AG04449 (cell line): Measurements from ENCODE around the gene CPT1A.

Experiments
- CTCF ChIA-PET: fragments of 350-600 bp; formaldehyde crosslinking; extraction: SDS; loops from one replicate; lab custom pipeline; 2021; ENCODE audit warnings: antibody characterized with exemption; lab: Yijun Ruan, JAX
- POLR2A ChIA-PET: fragments of 400-600, 350-600 bp; formaldehyde crosslinking; extraction: SDS; loops from one replicate; lab custom pipeline; 2020; ENCODE audit warnings: antibody characterized with exemption, inconsistent platforms; lab: Yijun Ruan, JAX
- DNase-seq: peaks from one replicate; pipeline ENCODE4 v3.0.0-alpha.2; 2010; ENCODE audit warnings: low read depth, low spot score
- H3K4me3 ChIP-seq: 2 replicates; pipeline ENCODE4 v1.5.1; 2011; ENCODE audit warnings: low read depth, mild to moderate bottlenecking, control low read depth, low read length
- TF ChIP-seq, protein P1 (sequence below): IDR thresholded peaks from one replicate; pipeline ENCODE4 v1.5.1; 2011; ENCODE audit warnings: mild to moderate bottlenecking, moderate library complexity, low read length, control low read depth, inconsistent platforms; ENCODE audit not compliant: insufficient read depth; ENCODE audit errors: missing control alignments

The CPT1A gene

DNA sequence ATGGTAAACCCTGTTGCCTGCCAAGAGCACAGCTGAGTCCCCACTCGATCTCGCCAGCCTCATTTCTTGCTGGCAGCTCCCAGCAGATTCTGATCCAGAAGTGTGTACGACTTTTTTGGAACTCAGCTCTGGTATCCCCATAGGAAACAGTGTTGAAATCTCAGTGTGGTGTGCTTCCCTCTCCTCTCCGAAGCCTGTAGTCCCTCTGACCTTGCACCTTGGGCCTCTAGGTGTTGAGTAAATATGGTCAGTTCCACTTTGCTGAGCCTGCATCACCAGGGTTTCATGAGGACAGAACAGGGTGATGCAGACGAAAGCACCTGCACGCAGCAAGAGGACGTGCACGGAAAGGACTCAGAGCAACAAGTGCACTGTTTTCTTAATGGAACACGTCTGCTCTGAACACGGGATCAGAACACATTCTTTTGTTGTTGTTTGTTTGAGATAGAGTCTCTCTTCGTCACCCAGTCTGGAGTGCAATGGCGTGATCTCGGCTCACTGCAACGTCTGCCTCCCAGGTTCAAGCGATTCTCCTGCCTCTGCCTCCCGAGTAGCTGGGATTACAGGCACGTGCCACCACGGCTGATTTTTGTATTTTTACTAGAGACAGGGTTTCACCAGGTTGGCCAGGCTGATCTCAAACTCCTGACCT lies 3.8 kb upstream of the CPT1A start:
- DNase-seq = no peak
- TF ChIP-seq, protein P1, sequence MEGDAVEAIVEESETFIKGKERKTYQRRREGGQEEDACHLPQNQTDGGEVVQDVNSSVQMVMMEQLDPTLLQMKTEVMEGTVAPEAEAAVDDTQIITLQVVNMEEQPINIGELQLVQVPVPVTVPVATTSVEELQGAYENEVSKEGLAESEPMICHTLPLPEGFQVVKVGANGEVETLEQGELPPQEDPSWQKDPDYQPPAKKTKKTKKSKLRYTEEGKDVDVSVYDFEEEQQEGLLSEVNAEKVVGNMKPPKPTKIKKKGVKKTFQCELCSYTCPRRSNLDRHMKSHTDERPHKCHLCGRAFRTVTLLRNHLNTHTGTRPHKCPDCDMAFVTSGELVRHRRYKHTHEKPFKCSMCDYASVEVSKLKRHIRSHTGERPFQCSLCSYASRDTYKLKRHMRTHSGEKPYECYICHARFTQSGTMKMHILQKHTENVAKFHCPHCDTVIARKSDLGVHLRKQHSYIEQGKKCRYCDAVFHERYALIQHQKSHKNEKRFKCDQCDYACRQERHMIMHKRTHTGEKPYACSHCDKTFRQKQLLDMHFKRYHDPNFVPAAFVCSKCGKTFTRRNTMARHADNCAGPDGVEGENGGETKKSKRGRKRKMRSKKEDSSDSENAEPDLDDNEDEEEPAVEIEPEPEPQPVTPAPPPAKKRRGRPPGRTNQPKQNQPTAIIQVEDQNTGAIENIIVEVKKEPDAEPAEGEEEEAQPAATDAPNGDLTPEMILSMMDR = no peak
- H3K4me3 ChIP-seq = no peak overlapping the region
- POLR2A ChIA-PET = no interaction called here
- CTCF ChIA-PET = no interaction called here

DNA sequence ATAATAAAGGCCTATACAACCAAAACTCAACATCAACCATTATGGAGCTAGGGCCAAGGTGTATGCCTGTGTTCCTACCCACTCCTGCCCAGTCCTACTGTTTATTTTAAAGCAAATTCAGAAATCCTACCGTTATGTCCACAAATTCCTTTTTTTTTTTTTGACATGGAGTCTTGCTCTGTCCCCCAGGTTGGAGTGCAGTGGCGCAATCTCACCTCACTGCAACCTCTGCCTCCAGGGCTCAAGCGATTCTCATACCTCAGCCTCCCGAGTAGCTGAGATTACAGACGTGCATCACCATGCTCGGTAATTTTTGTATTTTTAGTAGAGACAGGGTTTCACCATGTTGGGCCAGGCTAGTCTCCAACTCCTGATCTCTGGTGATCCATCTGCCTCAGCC lies 3.1 kb upstream of the CPT1A start:
- H3K4me3 ChIP-seq = no peak overlapping the region
- ChIA-PET POLR2A (no interaction called here), CTCF (interaction anchor here (1.2 kb wide), 1 partner anchor 10 kb away, joined by 4 read pairs; no protein-coding TSS in a partner anchor)
- TF ChIP-seq, protein P1 = no peak
- DNase-seq = no peak

DNA sequence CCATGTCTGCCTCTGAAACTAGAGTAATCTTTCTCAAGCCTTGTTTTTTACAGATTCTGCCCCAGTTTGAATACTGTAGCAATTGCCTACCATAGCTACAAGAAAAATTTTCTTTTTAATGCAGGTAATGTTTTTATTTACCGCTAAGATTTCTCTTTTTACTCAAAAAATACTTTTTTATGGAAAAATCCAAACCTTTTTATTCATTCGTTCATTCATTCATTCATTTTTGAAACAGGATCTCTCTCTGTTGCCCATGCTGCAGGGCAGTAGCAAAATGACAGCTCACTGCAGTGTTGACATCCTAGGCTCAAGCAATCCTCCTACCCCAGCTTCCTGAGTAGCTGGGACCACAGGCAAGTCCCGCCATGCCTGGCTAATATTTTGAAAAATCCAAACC lies 2.7 kb upstream of the CPT1A start:
- DNase-seq = no peak
- no peak overlapping the region for H3K4me3 ChIP-seq
- ChIA-PET POLR2A (no interaction called here), CTCF (interaction anchor here (1.2 to 1.5 kb wide), 2 partner anchors 11 to 45 kb away, joined by 4 read pairs; no protein-coding TSS in a partner anchor)
- TF ChIP-seq, protein P1 = no peak

DNA sequence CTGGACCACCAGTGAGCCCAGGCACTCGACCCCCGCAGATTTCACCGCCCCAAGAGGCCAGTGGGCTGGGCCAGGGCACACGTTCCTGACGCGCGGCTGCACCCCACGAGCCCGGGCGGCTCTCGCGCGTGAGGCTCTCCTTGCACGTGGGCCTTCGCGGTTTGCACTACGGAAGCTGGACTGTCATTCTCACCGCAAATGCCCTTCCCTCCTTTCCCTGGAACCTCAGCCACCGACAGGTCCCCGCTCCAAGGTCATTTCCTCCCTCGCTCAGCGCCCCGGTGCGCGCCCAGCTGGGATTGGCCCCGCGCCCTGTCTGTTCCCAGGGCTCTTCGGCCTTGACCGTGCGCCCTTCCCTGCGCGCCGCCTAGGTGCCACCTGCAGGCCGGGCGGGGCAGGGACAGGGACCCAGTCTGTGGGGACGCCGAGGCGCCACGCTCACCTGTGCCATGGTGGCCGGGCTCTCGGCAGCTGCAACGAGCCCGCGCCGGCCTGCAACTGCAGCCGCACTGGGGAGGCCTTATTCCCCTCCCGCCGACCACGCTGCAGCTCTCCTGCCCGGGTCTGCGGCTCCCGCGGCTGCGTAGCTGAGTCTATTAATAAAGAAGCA lies 2.1 kb upstream of the CPT1A start:
- ChIA-PET POLR2A (no interaction called here), CTCF (interaction anchor here (1.2 to 1.5 kb wide), 3 partner anchors 11 to 47 kb away, joined by 4 read pairs; no protein-coding TSS in a partner anchor)
- TF ChIP-seq, protein P1 = peak; percentile 35
- no peak overlapping the region for H3K4me3 ChIP-seq
- DNase-seq = no peak

DNA sequence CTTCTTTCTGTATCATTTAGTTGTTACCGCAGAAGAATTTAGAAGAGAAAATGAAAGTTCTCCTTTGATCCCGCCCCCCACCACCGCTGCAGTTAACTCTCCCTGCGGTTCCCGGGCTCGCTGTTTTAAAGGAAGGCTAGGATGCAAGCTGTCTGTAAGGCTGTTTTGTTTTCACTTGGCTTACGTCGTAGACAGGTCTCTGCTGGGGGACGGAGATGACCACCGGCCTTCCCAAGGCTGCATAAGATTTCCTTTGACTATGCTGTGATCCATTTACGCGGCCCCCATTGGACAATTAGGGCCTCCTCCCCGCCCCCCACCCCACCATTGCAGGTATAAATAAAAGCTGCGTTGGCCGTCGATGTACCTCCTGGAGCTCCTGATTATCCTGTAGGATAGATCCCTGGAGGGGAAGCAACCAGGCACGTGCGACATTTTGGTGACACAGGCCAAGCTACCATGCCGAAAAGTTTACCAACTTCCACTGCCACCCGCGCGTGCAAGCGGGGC lies 1.4 kb upstream of the CPT1A start:
- CTCF ChIA-PET = interaction anchor here (1.3 to 1.5 kb wide), 4 partner anchors 12 to 48 kb away, joined by 4 read pairs; no protein-coding TSS in a partner anchor
- POLR2A ChIA-PET = no interaction called here
- peak overlapping the region; percentile 67 for H3K4me3 ChIP-seq
- TF ChIP-seq, protein P1 = no peak
- no peak for DNase-seq
